ENCODE data around the gene RARS2.

DNA sequence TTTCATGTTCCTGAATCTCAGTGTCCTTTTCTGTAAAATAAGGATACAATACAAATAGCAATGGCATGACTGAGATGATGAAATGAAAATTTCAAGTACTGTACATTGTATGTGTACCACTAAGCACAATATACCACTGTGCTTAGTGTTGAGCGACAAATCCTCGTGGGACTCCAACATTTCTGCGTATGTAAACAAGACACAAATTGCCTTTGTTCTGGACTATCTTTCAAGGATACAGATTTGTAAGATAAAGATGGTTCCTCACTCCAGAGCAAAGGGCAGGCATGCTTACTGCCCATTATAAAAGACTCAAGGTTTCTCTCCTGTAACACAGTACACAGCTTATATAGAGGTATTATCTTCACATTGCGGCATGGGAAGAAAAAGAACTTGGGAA is 6.0 kb downstream of the RARS2 start:
- TF ChIP-seq POLR2A (IDR thresholded peaks at IDR 0.05; ENCODE audit: extremely low read depth, insufficient read length) (no peak), MYC (IDR thresholded peaks at IDR 0.05; ENCODE audit: low read depth, low read length) (no peak)
- TF ChIP-seq, protein P1, sequence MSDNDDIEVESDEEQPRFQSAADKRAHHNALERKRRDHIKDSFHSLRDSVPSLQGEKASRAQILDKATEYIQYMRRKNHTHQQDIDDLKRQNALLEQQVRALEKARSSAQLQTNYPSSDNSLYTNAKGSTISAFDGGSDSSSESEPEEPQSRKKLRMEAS (IDR thresholded peaks at IDR 0.05; ENCODE audit: low read depth, low read length), result no peak
- TF ChIP-seq, protein P2, sequence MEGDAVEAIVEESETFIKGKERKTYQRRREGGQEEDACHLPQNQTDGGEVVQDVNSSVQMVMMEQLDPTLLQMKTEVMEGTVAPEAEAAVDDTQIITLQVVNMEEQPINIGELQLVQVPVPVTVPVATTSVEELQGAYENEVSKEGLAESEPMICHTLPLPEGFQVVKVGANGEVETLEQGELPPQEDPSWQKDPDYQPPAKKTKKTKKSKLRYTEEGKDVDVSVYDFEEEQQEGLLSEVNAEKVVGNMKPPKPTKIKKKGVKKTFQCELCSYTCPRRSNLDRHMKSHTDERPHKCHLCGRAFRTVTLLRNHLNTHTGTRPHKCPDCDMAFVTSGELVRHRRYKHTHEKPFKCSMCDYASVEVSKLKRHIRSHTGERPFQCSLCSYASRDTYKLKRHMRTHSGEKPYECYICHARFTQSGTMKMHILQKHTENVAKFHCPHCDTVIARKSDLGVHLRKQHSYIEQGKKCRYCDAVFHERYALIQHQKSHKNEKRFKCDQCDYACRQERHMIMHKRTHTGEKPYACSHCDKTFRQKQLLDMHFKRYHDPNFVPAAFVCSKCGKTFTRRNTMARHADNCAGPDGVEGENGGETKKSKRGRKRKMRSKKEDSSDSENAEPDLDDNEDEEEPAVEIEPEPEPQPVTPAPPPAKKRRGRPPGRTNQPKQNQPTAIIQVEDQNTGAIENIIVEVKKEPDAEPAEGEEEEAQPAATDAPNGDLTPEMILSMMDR (IDR thresholded peaks at IDR 0.05; ENCODE audit: low read depth, low read length), result no peak

Data from NB4 (cell line).